GM11168 (cell line): ENCODE measurements around the gene COMMD1.
"Not testable (repeated sequence)": the region's sequence is repeated elsewhere in the genome, so short reads cannot be mapped to it uniquely, and the experiment has no call there.

Source experiments
- in situ Hi-C: fragments of 300-500 bp; cut with MboI; formaldehyde crosslinking; loops from one replicate; pipeline ENCODE4 v1.12.0; 2022; ENCODE audit warnings: low sequenced_read_pairs; ENCODE audit not compliant: unreplicated experiment

The COMMD1 gene

GRCh38 chr2:62114564-62114963 is 209.1 kb downstream of the COMMD1 start:
- in situ Hi-C loops = no loop called here

- in situ Hi-C loops = no loop called here
Observed at GRCh38 chr2:62116983-62117382, 211.5 kb downstream of the COMMD1 start.

GRCh38 chr2:62118160-62118559 is 212.7 kb downstream of the COMMD1 start:
- in situ Hi-C loops = no loop called here

- in situ Hi-C loops = no loop called here
Observed at GRCh38 chr2:62119311-62119974, 214.0 kb downstream of the COMMD1 start.

- in situ Hi-C loops = not testable (repeated sequence)
Observed at GRCh38 chr2:62126239-62126638, 220.8 kb downstream of the COMMD1 start.

- in situ Hi-C loops = no loop called here
Observed at GRCh38 chr2:62133320-62133823, 227.9 kb downstream of the COMMD1 start.

GRCh38 chr2:62136956-62137830 is 231.7 kb downstream of the COMMD1 start:
- in situ Hi-C loops = no loop called here

- in situ Hi-C loops = no loop called here
Observed at GRCh38 chr2:62140426-62141141, 235.1 kb downstream of the COMMD1 start.

GRCh38 chr2:62141142-62141740 is 235.8 kb downstream of the COMMD1 start:
- in situ Hi-C loops = no loop called here

GRCh38 chr2:62142054-62142453 is 236.6 kb downstream of the COMMD1 start:
- in situ Hi-C loops = no loop called here

- in situ Hi-C loops = no loop called here
Observed at GRCh38 chr2:62143696-62144095, 238.2 kb downstream of the COMMD1 start.

- in situ Hi-C loops = no loop called here
Observed at GRCh38 chr2:62144689-62145477, 239.4 kb downstream of the COMMD1 start.

GRCh38 chr2:62145478-62146100 is 240.1 kb downstream of the COMMD1 start:
- in situ Hi-C loops = no loop called here

- in situ Hi-C loops = not testable (repeated sequence)
Observed at GRCh38 chr2:62146790-62147189, 241.3 kb downstream of the COMMD1 start.

- in situ Hi-C loops = no loop called here
Observed at GRCh38 chr2:62147610-62148301, 242.3 kb downstream of the COMMD1 start.

- in situ Hi-C loops = no loop called here
Observed at GRCh38 chr2:62149708-62150107, 244.2 kb downstream of the COMMD1 start.

GRCh38 chr2:62150597-62151305 is 245.3 kb downstream of the COMMD1 start:
- in situ Hi-C loops = no loop called here

- in situ Hi-C loops = no loop called here
Observed at GRCh38 chr2:62151306-62151638, 245.8 kb downstream of the COMMD1 start.
